NCI-H2171 (cell line): Measurements from ENCODE around the gene PCK2.

ENCODE experiments used
- DNase-seq: peaks from one replicate; lab custom pipeline; 2025; lab: John Stamatoyannopoulos, UW

The PCK2 gene

DNA sequence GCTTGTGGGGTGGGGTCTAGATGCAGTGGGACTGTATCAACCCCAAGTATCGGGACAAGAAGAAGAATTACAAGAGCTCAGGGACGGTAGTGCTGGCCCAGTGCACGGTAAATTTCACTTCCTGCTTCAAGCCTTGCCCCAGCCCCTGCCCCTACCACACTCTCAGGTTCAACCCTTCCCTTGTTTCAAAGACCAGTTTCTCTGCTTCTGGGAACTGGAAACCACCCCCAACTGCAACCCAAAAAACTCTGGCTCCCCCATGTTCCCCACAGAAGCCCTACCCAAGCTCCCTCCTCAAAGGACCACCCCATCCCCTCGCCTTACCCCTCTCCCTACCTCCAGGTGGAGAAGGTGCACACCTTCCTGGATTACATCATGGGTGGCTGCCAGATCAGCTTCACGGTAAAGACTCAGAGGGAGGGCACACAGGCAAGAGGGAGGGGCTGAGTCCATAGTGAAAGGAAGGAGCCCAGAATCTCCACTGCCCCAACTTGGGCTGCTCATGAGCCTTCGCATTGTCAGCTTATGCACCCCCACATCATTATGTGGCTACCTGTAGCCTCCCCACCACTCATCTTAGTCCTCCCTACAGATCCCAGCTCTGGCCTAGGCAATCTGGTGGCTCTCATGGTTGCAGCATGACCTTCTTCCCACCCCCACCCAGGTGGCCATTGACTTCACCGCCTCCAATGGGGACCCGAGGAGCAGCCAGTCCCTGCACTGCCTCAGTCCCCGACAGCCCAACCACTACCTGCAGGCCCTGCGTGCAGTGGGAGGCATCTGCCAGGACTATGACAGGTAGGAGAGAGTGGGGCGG lies 18.4 kb upstream of the PCK2 start:
- DNase-seq = no peak

DNA sequence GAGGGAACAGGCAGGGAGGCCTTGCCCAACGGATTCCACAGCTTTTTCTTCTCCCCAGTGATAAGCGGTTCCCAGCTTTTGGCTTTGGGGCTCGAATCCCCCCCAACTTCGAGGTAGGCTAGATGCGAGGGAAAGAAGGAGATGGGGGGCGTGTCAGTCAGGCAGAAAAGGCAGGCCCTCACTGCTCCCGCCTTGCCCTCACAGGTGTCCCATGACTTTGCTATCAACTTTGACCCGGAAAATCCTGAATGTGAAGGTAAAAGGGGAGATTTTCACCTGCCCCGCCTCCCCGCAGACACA lies 17.9 kb upstream of the PCK2 start:
- no peak for DNase-seq

GRCh38 chr14:24077086-24077485 lies 17.0 kb upstream of the PCK2 start:
- DNase-seq = no peak

DNA sequence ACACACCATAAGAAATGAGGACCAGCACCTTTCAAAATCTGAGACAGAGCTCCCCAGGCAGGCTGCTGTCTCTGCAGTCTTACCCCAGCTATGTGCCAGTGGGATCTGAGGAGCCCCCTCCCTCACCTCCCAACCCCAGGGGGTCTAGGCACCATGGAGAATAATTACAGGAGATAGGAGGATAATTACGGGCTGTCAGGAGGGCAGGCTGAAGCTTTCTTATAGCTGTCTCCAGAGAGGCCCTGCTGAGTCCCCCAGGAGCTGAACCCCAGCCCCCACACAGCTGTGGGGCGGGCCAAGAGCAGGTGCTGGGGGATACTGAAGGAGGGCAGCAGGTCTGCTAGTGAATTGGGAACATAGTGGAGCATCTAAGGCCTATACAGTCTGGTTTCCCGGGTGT lies 16.0 kb upstream of the PCK2 start:
- peak; percentile 32 for DNase-seq

- peak; percentile 72 for DNase-seq
Measured at GRCh38 chr14:24079491-24080141, 14.5 kb upstream of the PCK2 start.

GRCh38 chr14:24080142-24080530 lies 14.0 kb upstream of the PCK2 start:
- DNase-seq = no peak

DNA sequence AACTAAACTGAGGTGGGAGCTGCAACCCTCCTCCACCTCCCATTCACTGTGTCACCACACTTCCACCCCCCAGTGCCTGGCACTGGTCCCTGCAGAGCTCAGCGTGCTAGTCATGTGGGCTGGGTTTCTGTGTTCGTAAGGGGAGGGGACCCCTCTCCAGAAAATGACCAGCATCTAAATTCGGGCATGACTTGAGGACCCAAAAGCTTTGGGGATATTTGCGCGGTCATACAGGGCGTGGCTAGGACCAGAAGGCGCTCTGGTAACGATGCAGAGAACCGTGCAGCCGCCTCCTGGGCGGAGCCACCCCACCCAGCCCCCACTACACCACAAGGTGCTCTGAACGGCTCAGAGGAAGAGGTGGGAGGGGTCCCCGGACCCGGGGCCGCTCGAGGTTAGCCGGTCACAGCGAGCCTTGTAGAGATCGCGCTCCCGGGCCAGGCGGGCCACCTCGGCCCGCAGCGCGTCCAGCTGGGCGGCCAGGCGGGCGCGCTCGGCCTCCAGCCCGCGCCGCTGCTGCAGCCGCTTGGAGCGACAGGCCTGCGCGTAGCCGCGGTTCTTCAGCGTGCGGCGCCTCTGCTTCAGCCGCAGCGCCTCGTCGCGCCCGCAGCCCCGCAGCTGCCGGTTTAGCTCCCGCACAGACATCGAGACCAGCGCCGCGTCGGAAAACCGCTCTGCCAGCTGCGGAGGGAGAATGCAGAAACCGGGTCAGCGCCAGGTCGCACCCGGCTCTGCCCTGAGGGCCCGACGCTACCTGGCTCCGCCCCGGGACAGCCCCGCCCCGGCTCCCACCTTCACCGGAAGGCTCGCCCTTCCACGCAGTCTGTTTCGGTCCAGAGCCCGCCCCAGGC lies 13.0 kb upstream of the PCK2 start:
- DNase-seq = peak; percentile 79

DNA sequence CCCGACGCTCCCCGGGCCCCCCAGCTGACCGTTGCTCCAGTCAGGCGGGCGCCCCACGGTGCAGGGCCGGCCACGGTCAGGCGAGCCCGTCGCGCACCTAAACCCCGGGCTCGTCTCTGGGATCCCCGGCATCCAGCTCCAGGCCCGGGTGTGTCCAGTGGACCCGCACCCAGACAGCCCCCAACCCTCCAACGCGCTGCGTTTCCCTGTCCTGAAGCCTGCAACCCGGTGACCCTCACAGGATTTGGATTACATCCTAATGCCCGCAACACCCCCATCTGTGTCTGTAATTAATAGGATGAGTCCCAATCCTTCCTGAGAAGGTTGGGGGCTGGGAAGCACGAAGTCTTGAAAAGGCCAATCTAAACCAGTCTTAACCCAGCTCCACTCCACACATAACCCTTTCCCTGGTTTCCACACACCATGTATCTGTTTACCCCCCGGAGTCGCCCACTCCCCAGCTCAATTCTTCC lies 12.3 kb upstream of the PCK2 start:
- no peak for DNase-seq

DNA sequence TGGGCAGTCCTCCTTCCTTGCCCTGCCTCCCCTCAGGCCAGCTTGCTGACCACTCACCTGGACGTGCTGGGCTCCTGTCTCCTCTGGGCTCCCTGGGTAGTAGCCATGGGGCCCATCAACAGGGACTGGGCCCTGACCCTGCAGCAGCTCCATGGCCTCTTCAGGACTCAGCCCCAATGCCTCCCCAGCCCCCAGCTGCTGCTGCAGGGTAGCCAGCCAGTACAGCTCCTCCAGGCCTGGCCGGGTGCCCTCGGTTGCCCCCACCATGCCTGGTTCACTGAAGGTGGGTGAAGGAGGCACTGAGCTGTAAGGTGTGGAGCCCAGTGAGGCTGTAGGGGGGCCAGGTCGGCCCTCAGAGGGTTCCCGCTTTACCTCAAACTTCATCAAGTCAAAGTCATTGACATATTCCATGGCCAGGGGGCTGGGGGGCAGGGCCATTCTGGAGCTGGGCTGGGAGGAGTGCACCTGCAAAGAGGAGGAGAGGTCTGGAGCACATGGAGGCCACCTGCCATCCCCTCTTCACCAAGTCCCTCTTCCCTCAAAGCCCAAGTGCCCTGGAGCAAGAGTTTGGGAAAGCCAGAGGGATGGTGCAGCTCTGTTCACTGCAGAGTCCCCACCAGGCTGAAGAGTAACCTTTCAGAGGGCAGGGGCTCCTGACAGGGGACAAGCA lies 11.6 kb upstream of the PCK2 start:
- DNase-seq = no peak

GRCh38 chr14:24083462-24083861 lies 10.6 kb upstream of the PCK2 start:
- no peak for DNase-seq

DNA sequence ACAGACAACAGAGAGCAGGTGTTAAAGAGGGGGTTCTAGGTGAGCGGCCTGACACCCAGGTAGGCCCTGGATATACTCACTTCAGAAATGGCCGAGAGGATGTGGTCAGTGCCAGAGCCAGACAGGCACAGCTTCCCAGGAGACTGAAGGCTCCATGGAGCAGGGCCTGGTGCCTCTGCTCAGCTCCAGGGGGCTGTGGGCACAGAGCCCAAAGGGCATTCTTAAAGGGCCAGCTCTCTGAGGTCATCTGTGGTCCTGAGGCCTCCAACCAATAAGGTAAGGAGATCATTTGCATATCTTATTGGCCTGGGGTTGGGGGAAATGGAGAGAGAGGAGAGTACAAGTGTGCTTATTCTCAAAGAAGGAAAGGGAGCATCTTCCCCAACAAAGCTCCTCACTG lies 9.7 kb upstream of the PCK2 start:
- DNase-seq = no peak

GRCh38 chr14:24085215-24085614 lies 8.9 kb upstream of the PCK2 start:
- no peak for DNase-seq

DNA sequence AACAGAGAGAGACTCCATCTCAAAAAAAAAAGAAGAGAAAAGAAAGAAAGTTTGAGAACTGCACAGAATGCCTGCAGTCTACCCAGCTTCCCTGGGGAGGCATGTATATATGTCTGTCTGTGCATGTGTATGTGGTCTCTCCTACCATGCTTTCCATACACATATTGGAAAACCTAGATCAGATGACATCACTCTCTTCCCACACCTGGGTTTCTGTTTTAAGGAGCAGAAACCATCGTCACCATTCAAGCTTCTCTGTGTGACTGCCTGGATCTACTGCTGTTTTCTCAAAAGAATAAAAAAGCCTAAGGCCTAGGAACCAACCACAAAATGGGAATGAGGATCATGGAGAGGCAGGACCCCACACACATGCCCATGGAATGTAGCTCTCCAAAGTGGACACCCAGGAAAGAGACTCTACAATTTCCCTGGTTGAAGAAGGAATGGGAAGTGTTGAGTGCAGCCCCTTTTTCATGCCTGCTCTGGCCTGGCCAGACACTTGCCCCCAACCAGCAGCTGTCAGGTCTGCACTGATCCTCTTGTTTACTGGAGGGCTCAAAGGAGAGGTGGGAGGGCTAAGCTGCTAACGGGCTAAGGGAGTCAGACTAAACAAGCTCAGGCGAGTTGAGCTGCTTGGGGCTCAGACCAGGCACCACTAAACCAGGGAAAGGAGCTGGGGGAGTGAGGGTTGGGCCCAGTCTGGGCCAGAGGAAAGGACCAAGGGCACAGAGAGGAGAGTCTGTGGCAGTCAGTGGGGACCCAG lies 7.7 kb upstream of the PCK2 start:
- DNase-seq = no peak

DNA sequence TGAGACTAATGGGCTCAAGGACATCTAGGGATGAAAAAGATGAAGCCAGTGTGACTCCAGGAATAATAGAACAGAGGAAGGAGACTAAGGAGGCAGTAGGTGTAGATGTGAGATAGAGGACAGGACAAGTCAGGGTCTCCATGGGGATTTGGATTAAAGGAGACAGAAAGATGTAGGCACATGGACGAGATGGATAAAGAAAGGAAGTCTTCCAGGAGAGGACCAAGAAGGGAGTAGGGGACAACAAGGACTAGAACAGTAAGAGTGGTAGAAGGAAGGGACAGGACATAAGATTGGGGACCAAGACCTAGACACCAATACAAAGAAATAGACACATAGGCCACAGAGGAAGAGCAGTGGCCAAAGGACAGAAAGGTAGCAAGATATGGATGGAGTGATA lies 7.1 kb upstream of the PCK2 start:
- DNase-seq = no peak

DNA sequence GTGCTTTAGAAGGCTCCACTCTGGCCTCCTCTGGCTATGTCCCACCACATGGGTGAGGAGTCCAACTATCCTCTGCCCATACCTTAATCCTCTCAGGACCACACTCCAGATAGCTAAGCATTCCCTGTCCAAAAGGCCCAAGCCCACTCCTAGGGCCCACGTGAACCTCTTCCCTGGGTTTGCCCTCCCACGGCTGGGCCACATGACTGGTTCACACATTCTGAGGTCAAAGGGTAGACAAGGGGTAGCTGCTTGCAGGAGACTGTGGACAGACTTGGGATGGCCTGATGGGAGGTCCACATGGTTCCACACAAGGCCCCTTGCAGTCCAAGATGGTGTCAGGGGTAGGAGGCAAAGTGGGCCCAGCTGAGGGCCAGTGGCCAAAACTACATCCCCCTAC lies 6.0 kb upstream of the PCK2 start:
- DNase-seq = no peak

GRCh38 chr14:24089890-24090289 lies 4.2 kb upstream of the PCK2 start:
- no peak for DNase-seq

DNA sequence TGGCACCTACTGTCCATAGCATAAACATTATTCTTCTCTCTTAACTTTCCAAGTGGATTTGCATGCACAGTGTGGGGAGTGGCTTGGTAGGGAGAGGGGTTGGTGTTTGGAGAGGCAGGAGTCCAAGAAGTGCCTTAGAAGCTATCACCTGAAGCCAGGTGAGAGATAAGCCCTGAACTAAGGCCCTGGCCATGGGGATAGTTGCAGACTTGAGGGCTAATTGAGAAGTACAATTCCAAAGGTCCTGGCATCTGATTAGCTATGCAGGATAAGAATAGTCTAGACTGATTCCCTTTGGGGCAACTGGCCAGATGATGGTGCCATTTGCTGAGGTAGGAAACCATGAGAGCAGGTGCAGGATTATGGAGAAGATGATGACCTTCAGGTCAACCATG lies 2.0 kb upstream of the PCK2 start:
- DNase-seq = no peak

- no peak for DNase-seq
Measured at GRCh38 chr14:24092505-24093206, 1.5 kb upstream of the PCK2 start.

GRCh38 chr14:24093207-24093900 lies 757 bp upstream of the PCK2 start:
- no peak for DNase-seq

DNA sequence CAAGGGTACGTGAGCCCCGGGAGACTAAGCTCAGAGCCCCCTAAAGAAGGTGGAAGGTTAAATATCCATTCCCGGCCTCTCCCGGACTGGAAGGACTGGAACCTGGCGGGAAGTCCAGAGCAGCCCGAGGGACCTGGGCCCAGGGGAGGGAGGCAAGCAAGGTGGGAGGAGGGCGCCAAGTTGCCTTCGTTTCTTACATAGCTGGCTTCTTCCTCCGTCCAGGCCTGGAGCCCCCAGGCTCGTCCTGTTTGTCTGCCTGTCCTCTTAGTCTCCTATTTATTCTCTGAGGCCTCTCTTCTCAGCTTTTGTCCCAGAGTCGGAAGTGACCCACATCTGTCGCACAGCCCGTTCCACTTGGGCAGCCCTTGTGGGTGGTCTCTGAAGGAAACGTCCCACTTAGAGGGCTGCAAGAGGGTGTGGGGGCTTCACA lies 745 bp downstream of the PCK2 start:
- DNase-seq = no peak
